Nephron progenitor cell (in vitro differentiated cells): Measurements from ENCODE around the gene FOXI1.
A peak's percentile ranks its signal among the peaks of the same experiment; 100 is the strongest.
"Not testable (repeated sequence)": the region's sequence is repeated elsewhere in the genome, so short reads cannot be mapped to it uniquely, and the experiment has no call there.

Source experiments
- DNase-seq: peaks from one replicate; pipeline ENCODE4 v3.0.0; 2021
- H3K27ac Mint-ChIP-seq: 2 replicates; pipeline ENCODE4 v1.8.0; 2021; ENCODE audit warnings: mild to moderate bottlenecking, moderate library complexity, mixed read lengths
- H3K27me3 Mint-ChIP-seq: 2 replicates; pipeline ENCODE4 v1.8.0; 2021; ENCODE audit warnings: mild to moderate bottlenecking, low read depth, mixed read lengths; ENCODE audit not compliant: poor library complexity
- H3K36me3 Mint-ChIP-seq: 2 replicates; pipeline ENCODE4 v1.8.0; 2021; ENCODE audit warnings: low read depth, mixed read lengths
- H3K4me1 Mint-ChIP-seq: 2 replicates; pipeline ENCODE4 v1.8.0; 2021; ENCODE audit warnings: mixed read lengths
- H3K4me3 Mint-ChIP-seq: 2 replicates; pipeline ENCODE4 v1.8.0; 2021; ENCODE audit warnings: mild to moderate bottlenecking, moderate library complexity, mixed read lengths
- H3K9me3 Mint-ChIP-seq: 2 replicates; pipeline ENCODE4 v1.8.0; 2021; ENCODE audit warnings: mild to moderate bottlenecking, moderate library complexity, mixed read lengths
- TF ChIP-seq, protein P1 (sequence below): fragments of 200-600 bp; sonication (generic); IDR thresholded peaks from 2 replicates; pipeline ENCODE4 v1.5.0; 2021; ENCODE audit warnings: antibody characterized with exemption

Gene FOXI1

DNA sequence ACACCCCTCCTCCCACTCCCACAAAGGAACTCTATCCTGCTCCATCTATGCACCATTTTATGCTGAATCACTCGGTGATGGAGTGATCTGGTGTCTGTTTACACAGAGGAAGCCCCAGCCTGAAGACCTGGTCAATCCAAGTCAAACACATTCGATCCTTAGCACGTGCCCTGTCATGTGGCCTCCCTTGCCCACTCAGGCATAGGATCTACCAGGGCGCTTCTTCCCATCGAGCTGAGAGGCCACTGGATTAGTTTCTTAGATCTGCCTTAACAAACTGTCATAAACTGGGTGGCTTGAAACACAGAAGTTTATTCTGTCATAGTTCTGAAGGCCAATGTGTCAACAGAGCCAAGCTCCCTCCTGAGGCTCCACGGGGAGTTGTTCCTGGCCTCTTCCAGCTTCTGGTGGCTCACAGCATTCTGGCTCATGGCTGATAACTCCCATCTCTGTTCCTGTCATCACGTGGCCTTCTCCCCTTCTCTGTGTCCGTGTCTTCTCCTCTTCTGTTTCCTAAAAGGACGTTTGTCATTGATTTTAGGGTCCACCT is 34.2 kb downstream of the FOXI1 start:
- Mint-ChIP-seq H3K27ac (peak overlapping the region; percentile 14), H3K27me3 (peaks cover 16% of the 10 kb centered on the region), H3K4me3 (no peak overlapping the region), H3K4me1 (peaks cover 7% of the 10 kb centered on the region), H3K9me3 (no peaks in the 10 kb centered on the region), H3K36me3 (no peaks in the 10 kb centered on the region)
- TF ChIP-seq, protein P1, sequence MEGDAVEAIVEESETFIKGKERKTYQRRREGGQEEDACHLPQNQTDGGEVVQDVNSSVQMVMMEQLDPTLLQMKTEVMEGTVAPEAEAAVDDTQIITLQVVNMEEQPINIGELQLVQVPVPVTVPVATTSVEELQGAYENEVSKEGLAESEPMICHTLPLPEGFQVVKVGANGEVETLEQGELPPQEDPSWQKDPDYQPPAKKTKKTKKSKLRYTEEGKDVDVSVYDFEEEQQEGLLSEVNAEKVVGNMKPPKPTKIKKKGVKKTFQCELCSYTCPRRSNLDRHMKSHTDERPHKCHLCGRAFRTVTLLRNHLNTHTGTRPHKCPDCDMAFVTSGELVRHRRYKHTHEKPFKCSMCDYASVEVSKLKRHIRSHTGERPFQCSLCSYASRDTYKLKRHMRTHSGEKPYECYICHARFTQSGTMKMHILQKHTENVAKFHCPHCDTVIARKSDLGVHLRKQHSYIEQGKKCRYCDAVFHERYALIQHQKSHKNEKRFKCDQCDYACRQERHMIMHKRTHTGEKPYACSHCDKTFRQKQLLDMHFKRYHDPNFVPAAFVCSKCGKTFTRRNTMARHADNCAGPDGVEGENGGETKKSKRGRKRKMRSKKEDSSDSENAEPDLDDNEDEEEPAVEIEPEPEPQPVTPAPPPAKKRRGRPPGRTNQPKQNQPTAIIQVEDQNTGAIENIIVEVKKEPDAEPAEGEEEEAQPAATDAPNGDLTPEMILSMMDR, result no peak
- DNase-seq, result no peak

DNA sequence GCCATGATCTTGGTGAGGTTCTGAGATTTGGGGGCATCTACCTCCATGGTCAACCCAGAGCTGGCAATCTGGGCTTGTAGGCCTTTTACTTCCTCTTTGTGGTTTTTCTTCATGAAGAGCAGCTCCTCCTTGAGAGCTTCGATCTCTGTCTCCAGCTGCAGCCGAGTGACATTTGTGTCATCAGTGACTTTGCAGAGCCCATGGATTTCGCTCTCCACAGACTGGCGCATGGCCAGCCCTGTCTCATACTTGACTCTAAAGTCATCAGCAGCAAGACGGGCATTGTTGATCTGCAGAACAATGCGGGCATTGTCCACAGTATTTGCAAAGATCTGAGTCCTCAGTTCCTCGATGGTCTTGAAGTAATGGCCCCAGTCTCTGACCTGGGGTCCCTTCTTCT is 35.5 kb downstream of the FOXI1 start:
- peaks cover 17% of the 10 kb centered on the region for H3K27me3 Mint-ChIP-seq
- H3K4me3 Mint-ChIP-seq, H3K4me1 Mint-ChIP-seq, DNase-seq, H3K27ac Mint-ChIP-seq, H3K36me3 Mint-ChIP-seq, H3K9me3 Mint-ChIP-seq: not testable (repeated sequence)

DNA sequence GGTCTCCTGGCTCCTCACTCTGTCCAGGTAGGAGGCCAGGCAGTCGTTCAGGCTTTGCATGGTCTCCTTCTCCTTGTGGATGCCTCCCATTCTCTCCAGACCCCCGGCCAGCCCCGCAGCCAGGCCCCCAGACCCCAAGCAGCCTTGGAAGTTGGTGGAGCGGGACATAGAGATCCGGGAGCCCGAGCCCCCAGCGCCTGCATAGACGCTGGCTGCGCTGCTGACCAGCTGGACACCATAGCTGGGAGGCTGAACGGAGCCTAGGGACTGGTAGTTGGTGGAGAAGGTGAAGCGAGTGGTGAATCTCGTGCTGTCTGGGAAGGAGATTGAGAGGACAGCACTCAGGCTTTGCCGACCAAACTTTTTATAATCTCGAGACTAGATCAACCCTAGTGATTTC is 35.9 kb downstream of the FOXI1 start:
- no peak for DNase-seq
- H3K36me3 Mint-ChIP-seq, result no peaks in the 10 kb centered on the region
- H3K4me3 Mint-ChIP-seq, result no peak overlapping the region
- peaks cover 17% of the 10 kb centered on the region for H3K27me3 Mint-ChIP-seq
- H3K4me1 Mint-ChIP-seq, result peaks cover 7% of the 10 kb centered on the region
- no peak overlapping the region for H3K27ac Mint-ChIP-seq
- TF ChIP-seq, protein P1, result no peak
- H3K9me3 Mint-ChIP-seq, result no peaks in the 10 kb centered on the region

DNA sequence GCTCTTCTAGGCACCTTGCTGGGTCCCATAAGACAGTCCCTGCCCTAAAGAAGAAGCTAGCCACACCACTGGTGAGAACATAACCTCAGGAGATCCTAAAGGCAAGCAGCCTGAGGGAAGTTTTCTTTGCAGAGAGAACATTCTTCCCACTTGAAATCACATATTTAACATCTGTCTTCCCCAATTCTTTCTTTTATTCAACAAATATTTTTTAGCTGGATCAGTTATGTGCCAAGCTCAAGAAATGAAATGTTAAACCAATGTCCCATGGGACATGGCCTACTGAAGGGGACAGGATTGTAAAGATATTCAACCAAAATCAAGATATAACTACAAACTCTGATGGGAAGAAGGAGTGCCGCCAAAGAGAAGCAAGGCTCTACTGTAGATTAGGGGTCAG is 36.5 kb downstream of the FOXI1 start:
- TF ChIP-seq, protein P1, result no peak
- Mint-ChIP-seq H3K4me3 (no peak overlapping the region), H3K27ac (no peak overlapping the region), H3K36me3 (no peaks in the 10 kb centered on the region), H3K4me1 (peaks cover 7% of the 10 kb centered on the region), H3K9me3 (no peaks in the 10 kb centered on the region), H3K27me3 (peaks cover 17% of the 10 kb centered on the region)
- DNase-seq, result no peak

DNA sequence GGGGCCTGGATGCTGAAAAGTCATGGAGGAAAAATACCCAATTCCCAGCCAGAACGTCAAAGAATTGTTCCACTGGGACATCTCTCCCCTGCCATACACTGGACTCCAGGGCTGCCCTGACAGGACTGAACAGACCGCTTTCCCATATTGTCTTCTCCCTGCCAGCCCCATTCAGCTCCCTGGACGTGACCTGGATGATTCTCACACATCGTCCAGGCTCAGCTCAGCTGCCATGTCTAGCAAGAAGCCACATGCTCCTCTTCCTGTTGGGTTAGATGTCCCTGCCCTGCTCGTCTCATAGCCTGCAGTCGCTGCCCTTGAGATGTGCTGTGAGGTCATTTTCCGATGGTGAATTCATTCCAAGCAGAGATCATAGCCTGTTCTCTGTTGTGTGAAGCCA is 37.4 kb downstream of the FOXI1 start:
- TF ChIP-seq, protein P1, result no peak
- no peak overlapping the region for H3K27ac Mint-ChIP-seq
- H3K36me3 Mint-ChIP-seq, result no peaks in the 10 kb centered on the region
- H3K4me3 Mint-ChIP-seq, result no peak overlapping the region
- peaks cover 7% of the 10 kb centered on the region for H3K4me1 Mint-ChIP-seq
- no peak for DNase-seq
- H3K27me3 Mint-ChIP-seq, result peaks cover 15% of the 10 kb centered on the region
- no peaks in the 10 kb centered on the region for H3K9me3 Mint-ChIP-seq

DNA sequence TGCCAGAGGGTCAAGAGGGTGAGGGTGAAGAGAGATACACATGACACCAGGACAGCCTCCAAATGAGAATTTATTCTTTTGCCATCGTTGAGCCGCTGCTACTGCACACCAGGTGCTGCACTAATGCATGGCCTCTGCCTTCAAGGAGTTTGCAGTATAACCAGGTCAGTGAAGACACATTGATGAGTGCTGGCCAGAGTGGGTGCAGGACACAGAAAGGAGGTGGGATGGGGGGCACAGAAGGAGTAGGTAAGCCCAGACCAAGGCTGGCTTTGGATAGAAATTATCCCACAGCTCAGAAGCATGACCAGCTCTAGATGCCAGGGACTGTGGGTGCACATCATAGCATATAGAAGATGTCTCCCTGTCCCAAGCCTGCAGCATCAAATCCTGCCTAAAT is 38.0 kb downstream of the FOXI1 start:
- no peak overlapping the region for H3K27ac Mint-ChIP-seq

More for the DNA sequence above, 38.0 kb downstream of the FOXI1 start:
- H3K4me1 Mint-ChIP-seq, result peaks cover 7% of the 10 kb centered on the region
- no peak for DNase-seq
- TF ChIP-seq, protein P1, result no peak
- no peaks in the 10 kb centered on the region for H3K9me3 Mint-ChIP-seq
- no peak overlapping the region for H3K4me3 Mint-ChIP-seq
- H3K36me3 Mint-ChIP-seq, result no peaks in the 10 kb centered on the region
- peaks cover 18% of the 10 kb centered on the region for H3K27me3 Mint-ChIP-seq
